Measurements from ENCODE around the gene PSMB2.

Gene PSMB2

DNA sequence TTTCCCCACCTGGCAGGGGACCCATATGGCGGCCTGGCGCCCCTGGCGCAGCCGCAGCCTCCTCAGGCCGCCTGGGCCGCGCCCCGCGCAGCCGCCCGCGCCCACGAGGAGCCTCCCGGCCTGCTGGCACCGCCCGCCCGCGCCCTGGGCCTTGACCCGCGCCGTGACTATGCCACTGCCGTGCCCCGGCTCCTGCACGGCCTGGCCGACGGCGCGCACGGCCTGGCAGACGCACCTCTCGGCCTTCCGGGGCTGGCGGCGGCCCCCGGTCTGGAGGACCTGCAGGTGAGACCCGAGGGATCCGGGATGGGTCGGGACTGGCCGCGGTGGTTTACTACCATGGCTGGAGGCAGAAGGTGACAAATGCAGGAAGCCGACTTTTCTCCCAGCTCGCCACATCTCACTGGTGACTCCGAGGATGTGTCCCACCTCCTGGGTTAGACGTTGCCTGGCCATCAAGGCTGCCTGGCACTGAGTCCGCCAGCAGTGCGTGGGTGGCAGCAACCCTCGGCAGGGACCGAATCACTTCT is 67.1 kb downstream of the PSMB2 start:
- no peak for TF ChIP-seq FOXM1 (IDR thresholded peaks at IDR 0.05; ENCODE audit: borderline replicate concordance)
- TF ChIP-seq BHLHE40 (IDR thresholded peaks at IDR 0.05; ENCODE audit: borderline replicate concordance): no peak
- TF ChIP-seq ZNF384 (IDR thresholded peaks at IDR 0.05): no peak
- no peak for TF ChIP-seq SUZ12 (IDR thresholded peaks at IDR 0.05)
- TF ChIP-seq ARNT (IDR thresholded peaks at IDR 0.05): no peak
- TF ChIP-seq TARDBP (IDR thresholded peaks at IDR 0.05): no peak
- TF ChIP-seq L3MBTL2 (conservative IDR thresholded peaks at IDR 0.05): no peak
- DNase-seq (ENCODE audit: extremely low spot score): no peak
- ChIA-PET CTCF (no interaction called here), POLR2A (no interaction called here)

DNA sequence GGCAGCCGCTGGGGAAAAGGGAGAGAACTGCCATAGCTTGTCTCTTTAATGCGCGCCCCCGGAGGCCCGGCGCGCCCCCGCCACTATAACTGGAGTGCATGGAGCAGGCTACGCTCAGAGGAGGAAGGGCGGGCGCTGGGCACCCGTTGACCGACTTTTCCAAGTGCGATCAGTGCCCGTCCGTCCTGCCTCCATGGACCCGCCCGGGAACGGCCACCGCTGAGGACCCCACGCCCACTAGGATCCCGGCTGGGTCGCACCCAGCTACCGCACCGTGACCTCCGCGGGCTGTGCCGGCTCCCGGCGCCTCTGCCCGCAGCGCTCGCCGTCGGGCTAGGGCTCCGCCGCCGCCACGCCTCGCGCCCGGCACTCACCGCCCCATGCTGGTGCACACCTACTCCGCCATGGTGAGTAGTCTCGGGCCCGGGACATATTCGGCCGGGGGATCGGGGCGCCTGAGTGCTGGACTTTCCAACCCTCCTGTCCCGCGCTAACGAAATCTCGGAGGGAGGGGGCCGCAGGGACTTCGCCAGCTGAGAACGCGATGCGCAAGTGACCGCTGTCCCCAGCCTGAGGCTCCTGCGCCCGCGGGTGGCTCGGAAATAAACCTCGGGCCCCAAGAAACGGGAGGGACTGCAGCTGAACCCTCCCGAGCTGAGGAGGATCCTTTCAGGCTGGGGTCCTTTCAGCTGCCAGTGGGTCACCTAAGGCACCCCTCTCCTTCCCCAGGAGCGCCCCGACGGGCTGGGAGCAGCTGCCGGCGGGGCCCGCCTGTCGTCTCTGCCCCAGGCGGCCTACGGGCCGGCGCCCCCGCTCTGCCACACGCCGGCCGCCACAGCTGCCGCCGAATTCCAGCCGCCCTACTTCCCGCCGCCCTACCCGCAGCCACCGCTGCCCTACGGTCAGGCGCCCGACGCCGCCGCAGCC is 67.9 kb downstream of the PSMB2 start, which contains the start of gene TFAP2E:
Gene TFAP2E (plus strand): TSS at position 117 of the 927 bp plus-strand sequence. CDS start 264 bp downstream, at position 381.
- CTCF ChIA-PET: no interaction called here
- POLR2A ChIA-PET: no interaction called here
- DNase-seq (ENCODE audit: extremely low spot score): no peak
- TF ChIP-seq CTBP1 (IDR thresholded peaks at IDR 0.05; ENCODE audit: borderline replicate concordance): no peak
- no peak for TF ChIP-seq L3MBTL2 (conservative IDR thresholded peaks at IDR 0.05)

DNA sequence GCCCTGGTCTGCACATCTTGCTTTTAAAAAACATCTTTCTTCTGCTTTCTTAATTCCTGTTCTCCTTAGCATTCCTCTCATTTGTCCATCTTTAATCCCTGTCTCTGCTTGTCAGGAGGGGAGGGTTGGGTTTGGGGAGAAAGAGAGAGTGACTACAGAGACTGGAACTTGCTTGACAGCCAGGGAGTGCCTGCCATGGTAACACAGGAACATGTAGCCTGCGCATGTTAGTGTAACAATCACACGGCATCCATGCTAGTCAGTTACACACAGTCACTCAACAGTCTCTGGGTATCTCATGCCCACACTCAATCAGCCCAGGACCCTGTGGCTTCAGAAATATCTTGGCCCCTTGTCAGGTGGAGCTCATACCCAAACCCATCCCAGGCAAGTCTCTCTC is 69.0 kb downstream of the PSMB2 start:
- ChIA-PET CTCF (interaction anchor here (0.7 kb wide), 1 partner anchor 144 kb away, joined by 3 read pairs; no protein-coding TSS in a partner anchor), POLR2A (interaction anchor here (1.4 kb wide), 1 partner anchor 143 kb away, joined by 3 read pairs; no protein-coding TSS in a partner anchor)
- TF ChIP-seq ZNF384 (IDR thresholded peaks at IDR 0.05) (no peak), FOXA1 (IDR thresholded peaks at IDR 0.05) (no peak)
- no peak for DNase-seq (ENCODE audit: extremely low spot score)

GRCh38 chr1:35571263-35571662 is 70.1 kb downstream of the PSMB2 start:
- ChIA-PET POLR2A (interaction anchor here (1.4 to 2.0 kb wide), 2 partner anchors 144 to 198 kb away, joined by 3 to 5 read pairs; partner anchors contain the start of gene CLSPN), CTCF (interaction anchor here (0.6 to 1.5 kb wide), 2 partner anchors 144 to 199 kb away, joined by 3 to 6 read pairs; no protein-coding TSS in a partner anchor)
- DNase-seq (ENCODE audit: extremely low spot score): no peak
- TF ChIP-seq FOXA1 (IDR thresholded peaks at IDR 0.05): no peak
- no peak for TF ChIP-seq CTBP1 (IDR thresholded peaks at IDR 0.05; ENCODE audit: borderline replicate concordance)
- TF ChIP-seq NFRKB (IDR thresholded peaks at IDR 0.05): no peak
- TF ChIP-seq ARNT (IDR thresholded peaks at IDR 0.05): no peak
- TF ChIP-seq SUZ12 (IDR thresholded peaks at IDR 0.05): no peak
- TF ChIP-seq L3MBTL2 (conservative IDR thresholded peaks at IDR 0.05): no peak
- no peak for TF ChIP-seq HDGF (IDR thresholded peaks at IDR 0.05; ENCODE audit: borderline replicate concordance)
- no peak for TF ChIP-seq ELF4 (IDR thresholded peaks at IDR 0.05)
- no peak for TF ChIP-seq FOXM1 (IDR thresholded peaks at IDR 0.05; ENCODE audit: borderline replicate concordance)
- no peak for TF ChIP-seq TARDBP (IDR thresholded peaks at IDR 0.05)
- TF ChIP-seq LEF1 (IDR thresholded peaks at IDR 0.05; ENCODE audit: borderline replicate concordance): no peak
- TF ChIP-seq FOXK2 (IDR thresholded peaks at IDR 0.05): no peak
- no peak for TF ChIP-seq BHLHE40 (IDR thresholded peaks at IDR 0.05; ENCODE audit: borderline replicate concordance)
- TF ChIP-seq SP1 (IDR thresholded peaks at IDR 0.05): no peak
- no peak for TF ChIP-seq PKNOX1 (IDR thresholded peaks at IDR 0.05)

GRCh38 chr1:35570589-35571137 is 70.7 kb downstream of the PSMB2 start:
- ChIA-PET CTCF (interaction anchor here (1.5 kb wide), 1 partner anchor 145 kb away, joined by 6 read pairs; no protein-coding TSS in a partner anchor), POLR2A (interaction anchor here (0.6 to 2.0 kb wide), 2 partner anchors 141 to 199 kb away, joined by 3 to 5 read pairs; partner anchors contain the start of gene CLSPN)
- TF ChIP-seq FOXA1 (IDR thresholded peaks at IDR 0.05) (no peak), TARDBP (IDR thresholded peaks at IDR 0.05) (no peak), ARNT (IDR thresholded peaks at IDR 0.05) (no peak), LEF1 (IDR thresholded peaks at IDR 0.05; ENCODE audit: borderline replicate concordance) (no peak), ZNF384 (IDR thresholded peaks at IDR 0.05) (no peak), ELF4 (IDR thresholded peaks at IDR 0.05) (no peak), L3MBTL2 (conservative IDR thresholded peaks at IDR 0.05) (no peak), SP1 (IDR thresholded peaks at IDR 0.05) (no peak), HDGF (IDR thresholded peaks at IDR 0.05; ENCODE audit: borderline replicate concordance) (no peak), FOXM1 (IDR thresholded peaks at IDR 0.05; ENCODE audit: borderline replicate concordance) (no peak)
- no peak for DNase-seq (ENCODE audit: extremely low spot score)

- TF ChIP-seq BHLHE40 (IDR thresholded peaks at IDR 0.05; ENCODE audit: borderline replicate concordance): no peak
- TF ChIP-seq FOXA1 (IDR thresholded peaks at IDR 0.05): no peak
- no peak for TF ChIP-seq ZNF384 (IDR thresholded peaks at IDR 0.05)
- no peak for TF ChIP-seq L3MBTL2 (conservative IDR thresholded peaks at IDR 0.05)
- no peak for TF ChIP-seq NFRKB (IDR thresholded peaks at IDR 0.05)
- TF ChIP-seq SP1 (IDR thresholded peaks at IDR 0.05): no peak
- no peak for TF ChIP-seq TARDBP (IDR thresholded peaks at IDR 0.05)
- TF ChIP-seq ELF4 (IDR thresholded peaks at IDR 0.05): no peak
- no peak for TF ChIP-seq FOXM1 (IDR thresholded peaks at IDR 0.05; ENCODE audit: borderline replicate concordance)
- no peak for TF ChIP-seq SUZ12 (IDR thresholded peaks at IDR 0.05)
- no peak for TF ChIP-seq CTBP1 (IDR thresholded peaks at IDR 0.05; ENCODE audit: borderline replicate concordance)
- TF ChIP-seq PKNOX1 (IDR thresholded peaks at IDR 0.05): no peak
- no peak for TF ChIP-seq FOXK2 (IDR thresholded peaks at IDR 0.05)
- ChIA-PET POLR2A (interaction anchor here (2.0 kb wide), 1 partner anchor 199 kb away, joined by 5 read pairs; the partner anchor contains the start of gene CLSPN), CTCF (interaction anchor here (1.5 kb wide), 1 partner anchor 146 kb away, joined by 6 read pairs; no protein-coding TSS in a partner anchor)
- no peak for DNase-seq (ENCODE audit: extremely low spot score)
Observed at GRCh38 chr1:35569936-35570335, 71.4 kb downstream of the PSMB2 start.

All from HEK293T (cell line).